Measurements from ENCODE around the gene ZNF660.
"Not testable (repeated sequence)": the region's sequence is repeated elsewhere in the genome, so short reads cannot be mapped to it uniquely, and the experiment has no call there.

The ZNF660 gene

DNA sequence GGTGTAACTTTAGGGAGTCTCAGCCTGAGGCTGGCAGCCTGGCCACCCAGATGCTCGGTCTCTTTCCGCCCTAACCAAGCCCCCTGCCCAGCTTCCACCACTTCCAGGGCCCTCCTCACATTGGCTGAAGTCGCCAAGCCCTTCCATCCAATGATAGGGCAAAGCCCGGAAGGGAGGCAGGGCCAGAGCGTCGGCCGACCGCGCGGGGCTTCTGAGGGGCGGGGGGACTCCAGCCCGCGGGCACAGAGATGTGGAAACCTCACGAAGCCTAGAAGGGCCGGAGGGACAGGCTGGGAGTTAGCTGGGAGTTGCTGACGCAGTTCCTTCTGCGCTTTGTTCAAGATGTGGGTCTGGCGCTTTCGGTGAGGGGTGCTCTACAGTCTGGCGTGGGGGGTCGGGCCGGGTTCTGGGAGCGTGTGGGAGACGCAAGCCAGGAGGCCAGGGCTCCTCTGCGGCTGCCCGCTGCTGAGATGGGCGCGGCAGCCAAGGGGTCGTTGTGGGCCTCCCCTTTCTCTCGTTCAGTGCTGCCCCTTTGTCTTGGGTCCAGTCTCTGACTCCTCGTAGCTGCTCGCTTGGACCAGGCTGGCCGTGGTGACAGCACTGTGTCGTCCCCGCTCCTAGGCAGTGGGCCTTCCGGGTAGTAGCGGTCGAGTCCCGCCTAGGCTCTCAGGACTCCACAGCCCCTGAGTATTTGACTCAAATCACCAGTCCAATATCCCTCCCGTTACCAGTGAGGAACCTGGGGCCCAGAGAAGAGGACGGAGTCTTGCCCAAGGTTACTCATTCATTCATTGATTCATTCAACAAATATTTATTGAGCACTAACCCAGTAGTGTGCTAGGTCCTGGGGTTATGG lies at the start of gene ZNF660:
ZNF660 (plus strand) TSS at position 319 of the 856 bp plus-strand sequence. CDS start 9,230 bp downstream, outside the sequence.
- peak; percentile 49 for DNase-seq (ENCODE audit: low read depth)

DNA sequence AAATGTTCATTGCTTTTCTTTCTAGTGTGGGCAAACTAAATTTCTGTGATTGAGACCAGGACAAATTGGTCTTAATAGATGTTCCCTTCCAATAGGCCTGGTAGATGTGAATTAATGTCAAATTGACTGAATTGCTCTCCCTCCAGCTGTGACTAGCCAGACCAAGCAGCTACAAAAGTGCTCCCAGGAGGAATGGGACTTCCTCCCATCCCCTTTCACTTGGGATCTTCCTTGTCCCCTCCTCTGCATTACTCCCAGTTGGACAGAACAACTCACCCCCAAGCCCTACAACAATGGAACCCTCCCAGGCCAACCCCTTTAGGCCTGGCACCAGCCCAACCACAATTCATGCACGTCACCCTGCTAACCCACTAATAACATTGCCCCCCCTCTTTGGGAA lies 49.4 kb upstream of the ZNF660 start:
- no peak for DNase-seq (ENCODE audit: low read depth)

DNA sequence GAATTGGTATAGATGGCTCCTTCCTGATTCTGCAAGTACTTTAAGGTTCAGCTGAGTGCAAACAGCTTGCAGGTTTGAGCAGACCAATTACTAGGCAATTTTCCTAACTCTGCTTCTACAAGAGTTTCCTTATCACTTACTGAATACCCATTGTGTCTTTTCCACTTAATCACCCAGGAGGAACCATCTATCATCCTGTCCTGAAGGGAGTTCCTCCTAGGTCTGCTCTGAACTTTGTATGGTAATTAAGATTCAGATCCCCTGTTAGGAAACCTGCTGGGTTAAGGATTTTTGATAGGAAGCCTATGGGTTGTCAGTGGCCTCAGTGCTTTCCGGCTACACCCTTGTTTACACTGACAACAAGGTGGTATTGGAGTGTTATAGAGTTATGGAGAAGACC lies 40.0 kb upstream of the ZNF660 start:
- DNase-seq (ENCODE audit: low read depth) = not testable (repeated sequence)

DNA sequence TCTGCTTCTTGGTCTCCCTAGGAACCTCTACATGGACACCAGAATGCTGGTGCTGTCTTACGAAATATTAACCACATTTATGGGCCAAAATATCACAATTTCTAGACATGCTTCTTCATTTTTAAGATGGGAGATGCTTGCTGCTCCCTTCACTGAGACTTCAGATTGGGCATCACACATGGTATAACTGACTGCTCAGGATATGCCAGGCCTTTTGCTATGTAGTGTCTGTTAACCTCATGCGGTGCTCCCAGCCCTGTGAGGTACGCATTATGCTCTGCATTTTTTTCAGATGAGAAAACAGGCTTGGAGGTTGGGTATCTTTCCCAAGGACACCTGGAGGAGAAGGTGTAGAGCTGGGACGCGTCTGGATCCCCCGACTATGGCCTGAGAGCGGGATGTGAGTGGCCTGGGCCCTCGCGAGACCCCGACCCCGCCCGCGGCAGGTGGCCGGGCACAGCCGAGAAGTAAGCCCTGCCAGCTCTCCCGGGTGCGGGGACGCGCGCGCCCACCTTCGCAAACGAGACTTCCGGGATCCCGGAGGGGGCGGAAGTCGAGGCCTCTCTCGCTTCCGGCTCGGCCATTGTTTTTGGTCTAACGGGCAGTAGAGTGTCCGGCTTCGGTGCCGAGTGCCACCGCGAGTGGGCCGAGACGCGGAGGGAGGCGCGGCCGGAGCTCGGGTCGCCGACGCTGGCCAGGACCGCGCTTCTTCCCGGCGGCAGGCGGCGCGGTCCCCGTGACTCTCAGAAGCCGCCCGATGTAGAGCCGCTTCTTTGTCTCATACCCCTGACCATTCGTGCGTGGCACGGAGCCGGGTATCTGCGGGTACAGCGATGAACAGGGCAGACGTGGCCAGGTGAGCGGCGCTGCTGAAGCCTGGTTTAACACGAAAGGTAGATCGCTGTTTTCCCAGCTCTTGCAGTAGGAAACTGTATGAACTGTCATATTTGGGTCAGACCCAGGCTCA lies 29.9 kb upstream of the ZNF660 start, which contains the start of gene ZKSCAN7:
ZKSCAN7 (plus strand) TSS at position 568 of the 967 bp plus-strand sequence. CDS start 1,855 bp downstream, outside the sequence.
- DNase-seq (ENCODE audit: low read depth) = peak; percentile 64

DNA sequence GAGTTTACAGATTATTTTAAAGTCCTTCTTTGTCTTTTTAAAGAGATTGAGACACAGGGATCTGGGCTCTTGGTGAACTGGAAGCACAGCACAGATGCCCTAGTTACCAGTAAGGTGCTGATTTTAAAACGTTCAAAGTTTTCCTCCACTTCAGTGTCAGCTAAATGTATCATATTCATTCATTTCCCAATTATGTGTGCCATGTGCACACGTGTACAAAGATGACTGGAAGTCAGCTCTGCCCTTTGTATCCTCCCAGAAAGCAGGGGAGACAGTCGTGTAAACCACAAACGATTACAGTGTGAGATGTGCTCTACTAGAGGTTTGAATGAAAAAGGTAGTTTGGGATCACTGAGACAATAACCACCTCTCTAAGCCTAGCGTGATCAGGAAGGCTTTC lies 29.0 kb upstream of the ZNF660 start:
- peak; percentile 8 for DNase-seq (ENCODE audit: low read depth)

DNA sequence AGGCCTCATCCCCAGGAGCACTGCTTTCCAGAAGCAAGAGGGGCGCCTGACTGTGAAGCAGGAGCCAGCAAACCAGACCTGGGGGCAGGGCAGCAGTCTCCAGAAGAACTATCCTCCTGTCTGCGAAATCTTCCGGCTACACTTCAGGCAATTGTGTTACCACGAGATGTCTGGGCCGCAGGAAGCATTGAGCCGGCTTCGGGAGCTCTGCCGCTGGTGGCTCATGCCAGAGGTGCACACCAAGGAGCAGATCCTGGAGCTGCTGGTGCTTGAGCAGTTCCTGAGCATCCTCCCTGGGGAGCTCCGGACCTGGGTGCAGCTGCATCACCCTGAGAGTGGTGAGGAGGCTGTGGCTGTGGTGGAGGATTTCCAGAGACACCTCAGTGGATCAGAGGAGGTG lies 27.7 kb upstream of the ZNF660 start:
- DNase-seq (ENCODE audit: low read depth) = no peak

DNA sequence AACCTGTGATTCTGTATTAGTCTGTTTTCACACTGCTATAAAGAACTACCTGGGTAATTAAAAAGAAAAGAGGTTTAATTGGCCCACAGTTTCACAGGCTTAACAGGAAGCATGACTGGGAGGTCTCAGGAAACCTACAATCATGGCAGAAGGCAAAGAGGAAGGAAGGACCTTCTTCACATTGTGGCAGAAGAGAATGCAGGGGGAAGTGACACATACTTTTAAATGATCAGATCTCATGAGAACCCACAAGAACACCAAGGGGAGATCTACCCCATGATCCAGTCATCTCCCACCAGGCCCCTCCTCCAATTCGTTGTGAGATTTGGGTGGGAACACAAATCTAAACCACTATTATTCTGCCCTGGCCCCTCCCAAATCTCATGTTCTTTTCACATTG lies 23.7 kb upstream of the ZNF660 start:
- no peak for DNase-seq (ENCODE audit: low read depth)

DNA sequence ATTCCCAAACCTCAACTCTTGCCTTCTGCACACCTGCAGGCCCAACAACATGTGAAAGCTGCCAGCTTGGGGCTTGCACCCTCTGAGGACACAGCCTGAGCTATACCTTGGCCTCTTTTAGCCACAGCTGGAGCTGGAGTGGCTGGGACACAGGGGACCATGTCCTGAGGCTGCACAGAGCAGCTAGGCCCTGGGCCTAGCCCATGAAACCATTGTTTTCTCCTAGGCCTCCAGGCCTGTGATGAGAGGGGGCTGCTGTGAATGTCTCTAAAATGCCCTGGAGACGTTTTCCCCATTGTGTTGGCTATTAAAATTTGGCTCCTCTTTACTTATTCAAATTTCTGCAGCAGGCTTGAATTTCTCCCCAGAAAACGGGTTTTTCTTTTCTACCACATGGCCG lies 22.6 kb upstream of the ZNF660 start:
- DNase-seq (ENCODE audit: low read depth) = no peak

DNA sequence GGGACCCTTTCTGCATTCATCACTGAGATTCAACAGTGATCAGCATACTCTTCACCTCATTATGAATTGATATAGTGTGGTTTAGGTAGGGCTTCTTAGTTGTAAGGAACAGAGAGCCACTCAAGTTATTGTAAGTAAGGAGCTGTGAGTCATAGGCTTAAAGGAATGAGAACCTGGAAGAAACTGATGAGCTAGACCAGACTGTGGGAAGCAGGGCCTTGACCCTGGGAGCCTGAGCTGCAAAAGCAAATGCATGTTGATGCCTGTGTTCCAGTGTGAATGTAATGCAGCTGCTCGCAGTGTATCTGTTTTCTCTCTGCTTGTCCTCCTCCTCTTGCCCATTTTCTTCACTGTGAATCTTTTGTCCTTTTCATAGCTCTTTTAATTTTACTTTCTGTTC lies 16.2 kb upstream of the ZNF660 start:
- DNase-seq (ENCODE audit: low read depth) = no peak

DNA sequence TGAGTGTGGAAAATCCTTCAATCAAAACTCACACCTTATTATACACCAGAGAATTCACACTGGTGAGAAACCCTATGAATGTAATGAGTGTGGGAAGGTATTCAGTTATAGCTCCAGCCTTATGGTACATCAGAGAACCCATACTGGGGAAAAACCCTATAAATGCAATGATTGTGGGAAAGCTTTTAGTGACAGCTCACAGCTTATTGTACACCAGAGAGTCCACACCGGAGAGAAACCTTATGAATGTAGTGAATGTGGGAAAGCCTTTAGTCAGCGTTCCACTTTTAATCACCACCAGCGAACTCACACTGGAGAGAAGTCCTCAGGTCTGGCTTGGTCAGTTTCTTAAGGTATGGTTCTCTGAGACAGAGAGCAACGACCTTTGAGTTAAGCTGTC lies 13.7 kb upstream of the ZNF660 start:
- DNase-seq (ENCODE audit: low read depth) = no peak

DNA sequence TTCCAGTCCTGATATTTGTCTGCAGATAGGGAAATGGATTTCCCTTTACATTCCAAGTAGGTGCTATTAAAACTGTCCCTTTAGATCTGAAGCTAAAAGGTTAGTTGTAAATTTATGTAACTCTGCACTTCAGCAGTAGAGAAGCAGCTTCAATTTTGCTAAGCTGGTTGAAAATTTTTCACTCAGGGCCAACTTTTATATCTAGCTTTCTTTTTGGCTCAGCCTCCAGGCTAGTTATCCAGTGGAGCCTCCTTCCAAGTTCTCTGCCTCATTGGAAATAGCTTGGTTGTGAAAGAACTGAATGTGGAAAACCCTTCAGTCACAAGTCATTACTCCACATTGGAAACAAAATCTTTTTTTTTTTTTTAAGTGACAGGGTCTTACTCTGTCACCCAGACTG lies 8.2 kb upstream of the ZNF660 start:
- no peak for DNase-seq (ENCODE audit: low read depth)

DNA sequence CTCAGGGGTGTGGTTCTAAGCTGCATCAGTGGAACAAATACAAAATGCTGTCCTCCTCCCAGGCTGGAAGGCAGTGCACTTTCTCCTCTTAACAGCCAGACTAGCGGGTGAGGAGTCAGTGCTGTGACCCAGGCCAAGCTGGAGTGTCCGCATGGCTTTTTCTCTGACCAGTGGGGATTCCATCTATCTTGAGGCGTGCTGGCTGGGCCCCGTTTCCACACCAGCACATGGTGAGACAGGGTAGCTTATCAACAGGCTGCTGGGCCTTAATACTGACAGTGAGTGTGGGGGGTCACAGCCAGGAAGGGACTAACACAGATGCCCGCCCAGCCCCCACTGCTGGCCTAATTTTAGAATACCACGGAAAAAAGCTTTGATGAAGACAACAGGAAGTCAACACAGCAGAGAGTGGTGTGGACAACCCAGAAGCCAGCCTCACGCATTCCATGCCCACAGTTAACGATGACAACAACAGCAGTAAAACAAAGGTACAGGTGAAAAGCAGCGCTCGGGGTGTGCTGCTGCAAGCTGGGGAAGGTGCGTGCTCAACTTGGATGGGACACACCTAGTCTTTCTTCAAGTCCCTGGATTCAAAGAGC lies 7.3 kb upstream of the ZNF660 start:
- not testable (repeated sequence) for DNase-seq (ENCODE audit: low read depth)

DNA sequence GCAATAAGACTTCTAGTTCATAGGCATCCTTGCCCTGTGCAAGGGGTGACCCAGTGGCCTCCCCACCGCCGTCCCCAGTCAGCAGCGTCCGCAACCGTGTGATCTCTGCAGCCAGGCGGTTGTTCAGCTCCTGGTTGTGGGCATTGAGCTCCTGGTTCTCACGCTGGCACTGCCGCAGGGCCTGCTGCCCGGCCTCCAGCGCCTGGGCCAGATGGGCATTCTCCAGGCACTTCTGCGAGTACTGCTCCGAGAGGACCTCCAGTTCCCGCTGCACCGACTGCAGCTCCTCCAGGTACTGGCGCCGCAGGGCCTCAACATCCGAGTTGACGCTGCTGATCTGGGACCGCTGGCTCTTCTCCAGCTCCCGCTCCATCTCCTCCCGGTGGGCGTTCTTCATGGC lies 6.4 kb upstream of the ZNF660 start:
- DNase-seq (ENCODE audit: low read depth) = not testable (repeated sequence)

DNA sequence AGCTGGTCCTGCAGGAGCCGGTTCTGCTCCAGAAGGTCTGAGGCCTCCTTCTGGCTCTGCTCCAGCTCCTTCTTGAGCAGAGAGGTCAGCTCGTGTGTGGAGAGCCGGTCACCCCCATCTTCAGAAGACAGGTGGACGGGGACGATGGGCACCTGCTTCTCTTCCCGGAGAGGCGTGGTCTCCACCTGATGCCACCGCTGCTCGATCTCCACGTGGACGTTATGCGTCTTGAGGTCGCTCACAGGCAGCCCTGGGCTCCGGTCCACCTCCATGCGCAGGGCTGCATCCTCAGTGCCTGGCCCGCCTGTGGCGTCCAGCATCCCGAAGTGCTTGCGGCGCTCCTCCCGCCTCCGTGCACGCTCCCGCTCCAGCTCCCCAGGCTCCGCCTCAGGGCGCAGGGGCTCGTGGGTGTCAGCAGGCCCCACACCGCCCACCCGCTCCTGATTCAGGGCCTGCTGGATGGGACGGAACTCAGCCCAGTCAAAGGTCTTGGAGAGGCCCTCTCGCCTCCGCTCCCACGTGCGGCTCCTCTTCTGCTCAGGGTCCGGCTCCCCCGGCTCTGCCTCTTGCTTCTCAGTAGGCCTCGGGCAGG lies 5.7 kb upstream of the ZNF660 start:
- not testable (repeated sequence) for DNase-seq (ENCODE audit: low read depth)

DNA sequence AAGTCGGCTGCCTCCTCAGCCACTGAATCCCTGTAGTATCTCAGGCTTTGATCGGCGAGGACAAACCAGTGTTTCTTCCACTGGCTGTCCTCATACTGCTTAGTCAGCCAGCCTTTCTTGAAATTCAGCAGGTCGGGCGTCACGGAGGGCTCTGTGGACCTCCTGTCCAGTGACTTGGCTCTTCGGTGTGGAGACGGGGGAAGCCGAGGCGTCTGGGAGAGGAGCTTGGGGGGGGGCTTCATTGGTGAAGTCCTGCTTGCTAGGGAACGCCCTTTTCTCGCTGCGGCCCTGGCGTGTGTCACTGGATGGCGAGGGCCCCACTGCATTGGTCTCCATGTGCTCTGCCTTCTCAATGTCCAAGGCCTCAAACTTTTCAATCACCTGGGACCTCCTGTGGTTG lies 5.0 kb upstream of the ZNF660 start:
- DNase-seq (ENCODE audit: low read depth) = not testable (repeated sequence)

DNA sequence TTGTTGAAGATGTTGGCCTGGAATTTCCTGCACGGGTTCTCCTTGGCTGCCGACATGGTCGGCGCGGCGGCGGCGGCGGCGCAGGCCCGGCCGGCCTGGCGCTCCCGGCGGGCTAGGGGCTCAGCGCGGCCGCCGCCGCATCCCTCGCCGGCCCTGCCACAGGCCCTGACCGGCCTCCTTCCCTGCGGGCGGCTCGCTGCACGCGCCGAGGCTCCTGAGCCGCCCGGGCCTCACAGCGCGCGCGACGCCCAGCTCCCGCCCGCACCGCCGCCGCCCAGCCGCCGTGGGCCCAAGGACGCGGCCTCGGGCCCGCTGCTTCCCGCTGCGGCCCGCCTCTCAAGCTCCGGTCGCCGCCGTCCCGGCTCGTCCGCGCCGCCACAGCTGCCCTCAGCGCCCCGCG lies 3.8 kb upstream of the ZNF660 start:
- not testable (repeated sequence) for DNase-seq (ENCODE audit: low read depth)

DNA sequence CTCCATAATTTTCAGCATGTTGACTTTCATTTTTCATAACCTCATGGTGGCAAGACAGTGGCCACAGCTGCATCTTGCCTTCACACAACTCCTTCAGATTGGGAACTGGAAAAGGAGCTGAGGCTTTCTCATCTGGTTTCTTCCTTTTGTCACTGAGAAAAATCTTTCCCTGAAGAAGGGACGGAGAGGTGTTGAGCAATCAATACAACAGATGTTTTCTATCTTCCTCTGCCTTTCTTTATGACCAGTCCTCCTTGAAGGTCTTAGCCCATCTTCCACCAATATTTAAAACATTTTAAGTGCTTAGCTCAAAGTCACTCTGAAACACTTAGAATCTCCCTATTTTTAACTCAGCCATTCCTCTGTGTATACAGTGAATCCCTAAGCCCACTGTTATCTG lies 11.9 kb downstream of the ZNF660 start:
- DNase-seq (ENCODE audit: low read depth) = no peak

DNA sequence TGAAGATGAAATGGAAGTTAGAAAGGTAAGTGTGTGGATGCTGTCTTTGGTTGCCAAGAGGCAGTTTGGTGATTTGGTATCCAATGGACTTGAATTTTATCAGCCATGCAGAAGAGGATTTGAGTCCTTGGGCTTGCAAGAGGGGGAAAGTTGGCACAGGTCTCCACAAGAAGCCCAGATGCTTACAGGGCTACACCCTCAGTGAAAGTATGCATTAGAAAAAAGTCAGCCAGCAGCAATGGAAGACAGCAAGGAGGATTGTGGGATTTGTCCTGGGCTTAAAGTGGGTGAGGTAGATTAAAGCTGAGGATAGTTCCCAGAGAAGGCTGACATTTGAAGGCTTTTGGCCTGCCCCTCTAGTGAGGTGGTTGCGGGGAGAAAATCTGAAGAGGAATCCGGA lies 17.0 kb downstream of the ZNF660 start:
- no peak for DNase-seq (ENCODE audit: low read depth)

DNA sequence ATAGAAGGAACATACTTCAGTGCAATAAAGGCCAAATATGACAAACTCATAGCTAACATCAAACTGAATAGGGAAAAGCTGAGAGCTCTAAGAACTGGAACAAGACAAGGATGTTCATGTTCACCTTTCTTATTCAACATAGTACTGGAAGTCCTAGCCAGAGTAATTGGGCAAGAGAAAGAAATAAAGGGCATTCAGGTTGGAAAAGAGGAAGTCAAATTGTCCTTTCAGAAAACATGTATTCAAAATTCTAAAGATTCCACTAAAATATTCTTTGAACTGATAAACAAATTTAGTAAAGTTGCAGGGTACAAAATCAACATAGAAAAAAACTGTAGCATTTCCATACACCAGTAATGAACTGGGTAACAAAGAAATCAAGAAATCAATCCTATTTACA lies 27.9 kb downstream of the ZNF660 start:
- no peak for DNase-seq (ENCODE audit: low read depth)

DNA sequence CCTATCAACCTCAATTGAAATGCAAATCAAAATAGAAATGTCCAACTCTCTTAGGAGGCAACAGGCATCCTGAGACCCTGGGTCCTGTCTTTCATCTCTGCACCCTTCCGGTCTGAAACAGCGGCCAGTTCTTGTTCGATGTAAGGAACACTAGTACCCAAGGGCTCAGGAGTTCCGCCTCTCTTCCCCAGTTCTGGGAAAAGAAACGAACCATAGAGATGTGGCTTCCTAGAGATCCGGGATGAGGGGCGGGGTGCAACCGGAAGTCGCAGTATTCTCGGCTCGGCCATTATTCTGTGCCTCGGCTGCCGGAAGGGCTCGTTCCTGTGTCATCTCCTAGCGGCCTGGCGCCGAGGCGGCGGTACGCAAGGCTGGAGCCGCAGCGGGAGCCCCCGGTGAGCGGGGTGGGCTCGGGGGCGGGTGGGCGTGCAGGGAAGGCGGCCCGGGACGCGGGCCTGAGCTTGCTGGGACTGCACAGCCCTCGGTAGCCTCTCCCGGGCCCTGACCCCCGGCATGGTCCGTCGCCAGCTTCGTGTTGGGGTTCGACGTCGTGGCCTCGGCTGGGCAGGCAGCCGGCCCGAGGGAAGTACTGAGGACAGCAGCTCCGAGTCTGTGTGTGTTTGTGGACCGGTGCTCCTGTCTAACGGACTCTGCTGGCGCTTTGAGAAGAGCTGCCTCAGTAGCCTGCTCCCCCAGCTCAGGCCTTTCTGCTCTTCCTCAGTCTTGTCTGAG lies 40.2 kb downstream of the ZNF660 start, which contains the start of gene ZNF197:
ZNF197 (plus strand) TSS at position 288 of the 732 bp plus-strand sequence. CDS start 4,119 bp downstream, outside the sequence.
- DNase-seq (ENCODE audit: low read depth) = peak; percentile 95

DNA sequence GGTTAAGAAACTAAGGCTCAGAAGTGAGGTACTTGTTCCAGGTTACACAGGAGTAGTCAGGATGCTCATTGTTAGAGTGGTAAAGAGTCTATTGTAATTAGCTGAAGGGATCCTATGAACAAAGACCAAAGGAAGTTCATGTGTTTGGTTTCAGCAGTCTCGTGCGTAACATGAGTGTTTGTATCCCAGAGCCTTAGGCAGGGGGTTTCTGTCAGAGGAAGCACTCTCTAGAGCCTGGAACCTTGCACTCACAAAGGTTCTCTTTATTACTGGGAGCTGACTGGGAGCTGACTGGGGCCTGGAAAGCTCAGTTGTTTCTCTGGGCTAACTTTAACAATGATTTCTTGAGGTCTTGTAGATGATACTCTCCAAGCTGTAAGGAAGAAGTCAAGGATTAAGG lies 44.0 kb downstream of the ZNF660 start:
- no peak for DNase-seq (ENCODE audit: low read depth)
